IMR-90 (cell line): ENCODE data around the gene RBMS3. TPM values are rescaled to one million over a fixed set of nuclear protein-coding genes. Genes with fewer than 3 reads are reported as not detected.

ENCODE experiments used
- ATAC-seq: fragments of 200-7000 bp; cut with Tn5 transposase; 2 replicates; pipeline ENCODE4 v1.9.1; 2020; ENCODE audit warnings: low read depth, mild to moderate bottlenecking, moderate library complexity
- BruUV-seq: library from RNA; stranded (reverse); fragments of 400-500 nt; replicated peaks from 2 replicates; lab custom pipeline; 2021; lab: Mats Ljungman, UMichigan
- CTCF ChIA-PET: fragments of 300-600 bp; formaldehyde crosslinking; extraction: SDS; loops from one replicate; lab custom pipeline; 2021; ENCODE audit warnings: antibody characterized with exemption; lab: Yijun Ruan, JAX
- POLR2A ChIA-PET: fragments of 300-600 bp; sonication (Branson Sonifier 250); formaldehyde crosslinking; loops from one replicate; lab custom pipeline; 2022; ENCODE audit warnings: antibody characterized with exemption; ENCODE audit not compliant: unreplicated experiment; lab: Charles Lee
- DNase-seq: peaks from one replicate; pipeline ENCODE4 v3.0.0; 2013
- H2AFZ ChIP-seq: replicated peaks from 2 replicates; pipeline ENCODE3; 2013; ENCODE audit warnings: low read length, mild to moderate bottlenecking; ENCODE audit not compliant: poor library complexity
- H2AK5ac ChIP-seq: 2 replicates; pipeline ENCODE4 v1.6.1; 2013; ENCODE audit warnings: low read depth, low read length, inconsistent platforms
- H2AK9ac ChIP-seq: replicated peaks from 2 replicates; pipeline ENCODE3; 2013; ENCODE audit warnings: mild to moderate bottlenecking, low read depth, low read length, moderate library complexity; ENCODE audit not compliant: poor library complexity
- H2BK120ac ChIP-seq: 2 replicates; pipeline ENCODE4 v1.6.1; 2013; ENCODE audit warnings: low read depth, low read length, inconsistent platforms
- H2BK15ac ChIP-seq: 3 replicates; pipeline ENCODE4 v1.6.1; 2013; ENCODE audit warnings: low read depth, low read length, inconsistent platforms
- H2BK20ac ChIP-seq: 2 replicates; pipeline ENCODE4 v1.6.1; 2013; ENCODE audit warnings: low read depth, mild to moderate bottlenecking, inconsistent platforms, low read length, moderate library complexity
- H2BK5ac ChIP-seq: 2 replicates; pipeline ENCODE4 v1.6.1; 2013; ENCODE audit warnings: mild to moderate bottlenecking, low read depth, low read length, inconsistent platforms; ENCODE audit not compliant: poor library complexity, severe bottlenecking
- H3K14ac ChIP-seq: replicated peaks from 2 replicates; pipeline ENCODE4 v1.6.1; 2013; ENCODE audit warnings: low read depth, low read length, inconsistent platforms
- H3K18ac ChIP-seq: 2 replicates; pipeline ENCODE4 v1.6.1; 2013; ENCODE audit warnings: low read depth, low read length, control low read depth
- H3K23ac ChIP-seq: 2 replicates; pipeline ENCODE4 v1.6.1; 2013; ENCODE audit warnings: low read depth, low read length, inconsistent platforms
- H3K27ac ChIP-seq: 2 replicates; pipeline ENCODE4 v1.5.1; 2013; ENCODE audit warnings: mild to moderate bottlenecking, control low read depth, low read length; ENCODE audit not compliant: insufficient read depth
- H3K27me3 ChIP-seq: 2 replicates; pipeline ENCODE4 v1.6.1; 2013; ENCODE audit warnings: low read length; ENCODE audit not compliant: control insufficient read depth, insufficient read depth
- H3K36me3 ChIP-seq: 2 replicates; pipeline ENCODE4 v1.6.1; 2013; ENCODE audit warnings: low read length, mixed read lengths; ENCODE audit not compliant: control insufficient read depth, insufficient read depth
- H3K4ac ChIP-seq: 2 replicates; pipeline ENCODE4 v1.6.1; 2013; ENCODE audit warnings: low read depth, low read length, inconsistent platforms
- H3K4me1 ChIP-seq: 2 replicates; pipeline ENCODE4 v1.6.1; 2013; ENCODE audit warnings: low read length, mixed read lengths; ENCODE audit not compliant: control insufficient read depth, insufficient read depth
- H3K4me2 ChIP-seq: 2 replicates; pipeline ENCODE4 v1.6.1; 2013; ENCODE audit warnings: low read depth, mild to moderate bottlenecking, control low read depth, low read length, moderate library complexity
- H3K4me3 ChIP-seq: 2 replicates; pipeline ENCODE4 v1.5.1; 2013; ENCODE audit warnings: low read depth, mild to moderate bottlenecking, control low read depth, low read length, moderate library complexity; ENCODE audit not compliant: insufficient read depth
- H3K56ac ChIP-seq: 2 replicates; pipeline ENCODE4 v1.6.1; 2013; ENCODE audit warnings: low read length, inconsistent platforms; ENCODE audit not compliant: insufficient read depth; ENCODE audit errors: extremely low read depth
- H3K79me1 ChIP-seq, 2 experiments: 2 replicates each; pipeline ENCODE4 v1.6.1; 2013; ENCODE audit warnings: low read length in 2 of 2, inconsistent platforms in 1 of 2, low read depth in 1 of 2
- H3K9ac ChIP-seq: 2 replicates; pipeline ENCODE4 v1.6.1; 2013; ENCODE audit warnings: low read depth, low read length, control low read depth
- H3K9me1 ChIP-seq: 2 replicates; pipeline ENCODE4 v1.6.1; 2013; ENCODE audit warnings: low read length, inconsistent platforms; ENCODE audit not compliant: insufficient read depth
- H3K9me3 ChIP-seq: 2 replicates; pipeline ENCODE4 v1.6.1; 2013; ENCODE audit warnings: low read length; ENCODE audit not compliant: control insufficient read depth, insufficient read depth
- H4K20me1 ChIP-seq: 2 replicates; pipeline ENCODE4 v1.6.1; 2013; ENCODE audit warnings: low read length, inconsistent platforms; ENCODE audit not compliant: insufficient read depth
- H4K5ac ChIP-seq: 2 replicates; pipeline ENCODE4 v1.6.1; 2013; ENCODE audit warnings: mild to moderate bottlenecking, low read depth, low read length, control low read depth
- H4K8ac ChIP-seq, 2 experiments: 2 replicates each; pipeline ENCODE4 v1.6.1; 2013; ENCODE audit warnings: low read depth in 2 of 2, low read length in 2 of 2, control low read depth in 1 of 2, inconsistent platforms in 1 of 2
- H4K91ac ChIP-seq: 2 replicates; pipeline ENCODE4 v1.6.1; 2013; ENCODE audit warnings: low read depth, low read length, inconsistent platforms; ENCODE audit not compliant: insufficient read depth
- CTCF ChIP-seq: conservative IDR thresholded peaks from 2 replicates; pipeline ENCODE4 v1.5.1; 2012; ENCODE audit warnings: mild to moderate bottlenecking, low read depth, low read length, improper control_type of control experiment
- MAFK ChIP-seq: IDR thresholded peaks from 2 replicates; pipeline ENCODE4 v1.6.1; 2012; ENCODE audit warnings: low read depth, low read length, improper control_type of control experiment
- WGBS, 2 experiments: methylation state at CpG; one replicate each; pipeline versions ENCODE4 v1.1.5 to v1.1.7; 2013; ENCODE audit warnings: missing lambda C conversion rate in 2 of 2; ENCODE audit not compliant: insufficient read length in 1 of 2; ENCODE audit errors: extremely low coverage in 2 of 2; 5-methylcytosine and 5-hydroxymethylcytosine counted together
- dilution Hi-C: fragments of 300-500 bp; cut with HindIII; formaldehyde crosslinking; loops from one replicate; pipeline ENCODE4 v1.14.3; 2018; ENCODE audit warnings: low sequenced_read_pairs; ENCODE audit not compliant: unreplicated experiment
- in situ Hi-C: fragments of 300-500 bp; cut with MboI; formaldehyde crosslinking; loops from 3 replicates; pipeline ENCODE4 v1.14.3; 2019; ENCODE audit warnings: low sequenced_read_pairs, inconsistent platforms, mixed read lengths
- intact Hi-C: fragments of 100-400 bp; cut with micrococcal nuclease; formaldehyde crosslinking; loops from 2 replicates; pipeline ENCODE4 v1.10.0; 2022
- polyA plus RNA-seq, 3 experiments: library from polyadenylated mRNA; depleted of rRNA; stranded (reverse); fragments of >200 nt; gene quantifications; 2 replicates each; pipeline ENCODE4 v1.2.3, GENCODE V29; 2012; ENCODE audit warnings: low replicate concordance in 1 of 3
- total RNA-seq: library from RNA; depleted of rRNA; stranded (reverse); fragments of >200 nt; gene quantifications from 2 replicates; pipeline ENCODE4 v1.2.3, GENCODE V29; 2012

The RBMS3 gene
- total and polyA plus RNA-seq, 2 of the 4 experiments (the other 2 are of a cell fraction), result 15.2 to 127 TPM

DNA sequence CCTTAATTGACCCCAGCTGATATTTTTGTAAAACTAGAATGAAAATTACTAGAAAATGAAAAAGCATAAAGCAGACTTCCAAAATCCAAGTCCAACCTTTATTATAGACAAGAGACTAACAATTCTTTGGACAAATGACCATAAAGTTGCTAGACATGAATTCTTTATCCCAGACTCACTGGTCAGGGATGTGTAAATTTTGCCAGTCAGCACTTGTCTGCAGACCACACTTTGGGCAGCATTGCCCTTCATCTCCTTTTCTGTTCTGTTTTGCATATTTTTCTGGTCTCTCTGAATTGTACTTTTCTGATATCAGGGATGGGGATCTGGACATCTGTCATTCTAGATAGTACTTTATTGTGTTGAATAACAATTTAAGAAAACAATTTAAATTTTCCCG, 10.1 kb upstream of the RBMS3 start:
- H3K9me3 ChIP-seq, result no peaks in the 10 kb centered on the region
- no peak overlapping the region for H2AFZ ChIP-seq
- H3K79me1 ChIP-seq, result no peaks in the 10 kb centered on the region
- WGBS, 2 experiments, result no CpG with 5 or more reads among the region's 1 CpG
- TF ChIP-seq CTCF (no peak), MAFK (peak; percentile 65)
- no peak overlapping the region for H3K4me3 ChIP-seq
- no peak overlapping the region for H3K4ac ChIP-seq
- no peaks in the 10 kb centered on the region for H3K36me3 ChIP-seq
- dilution Hi-C loops, result no loop called here
- H2BK20ac ChIP-seq, result no peak overlapping the region
- no peaks in the 10 kb centered on the region for H4K20me1 ChIP-seq
- H2BK5ac ChIP-seq, result no peak overlapping the region
- no peak for DNase-seq
- no peak overlapping the region for H3K9ac ChIP-seq
- no peak overlapping the region for H2BK120ac ChIP-seq
- no peak overlapping the region for H3K23ac ChIP-seq
- H3K9me1 ChIP-seq, result no peaks in the 10 kb centered on the region; the same call in 1 of the 2 replicates
- H3K27ac ChIP-seq, result no peak overlapping the region
- BruUV-seq, result no TSS peak
- no peak overlapping the region for H2AK5ac ChIP-seq
- H3K4me2 ChIP-seq, result no peak overlapping the region
- H2BK15ac ChIP-seq, result no peak overlapping the region
- intact Hi-C loops, result no loop called here
- H3K27me3 ChIP-seq, result no peaks in the 10 kb centered on the region
- POLR2A ChIA-PET, result no interaction called here
- no peak overlapping the region for H3K14ac ChIP-seq
- H3K56ac ChIP-seq, result no peak overlapping the region
- no peak overlapping the region for H4K91ac ChIP-seq
- H3K18ac ChIP-seq, result no peak overlapping the region
- no peak overlapping the region for H4K5ac ChIP-seq
- ATAC-seq, result no peak
- in situ Hi-C loops, result no loop called here
- no peak overlapping the region for H4K8ac ChIP-seq
- 0 out of 2 replicates have a peak, but pooled peaks cover 2% of the 10 kb centered on the region for H3K4me1 ChIP-seq
- H2AK9ac ChIP-seq, result no peak overlapping the region
- CTCF ChIA-PET, result no interaction called here
